ENCODE data around the gene APOA4. TPM values are rescaled to one million over a fixed set of nuclear protein-coding genes. Genes with fewer than 3 reads are reported as not detected.
A peak's percentile ranks its signal among the peaks of the same experiment; 100 is the strongest.

Gene APOA4
- total RNA-seq, 1 experiment from 2014 or later, result not detected

DNA sequence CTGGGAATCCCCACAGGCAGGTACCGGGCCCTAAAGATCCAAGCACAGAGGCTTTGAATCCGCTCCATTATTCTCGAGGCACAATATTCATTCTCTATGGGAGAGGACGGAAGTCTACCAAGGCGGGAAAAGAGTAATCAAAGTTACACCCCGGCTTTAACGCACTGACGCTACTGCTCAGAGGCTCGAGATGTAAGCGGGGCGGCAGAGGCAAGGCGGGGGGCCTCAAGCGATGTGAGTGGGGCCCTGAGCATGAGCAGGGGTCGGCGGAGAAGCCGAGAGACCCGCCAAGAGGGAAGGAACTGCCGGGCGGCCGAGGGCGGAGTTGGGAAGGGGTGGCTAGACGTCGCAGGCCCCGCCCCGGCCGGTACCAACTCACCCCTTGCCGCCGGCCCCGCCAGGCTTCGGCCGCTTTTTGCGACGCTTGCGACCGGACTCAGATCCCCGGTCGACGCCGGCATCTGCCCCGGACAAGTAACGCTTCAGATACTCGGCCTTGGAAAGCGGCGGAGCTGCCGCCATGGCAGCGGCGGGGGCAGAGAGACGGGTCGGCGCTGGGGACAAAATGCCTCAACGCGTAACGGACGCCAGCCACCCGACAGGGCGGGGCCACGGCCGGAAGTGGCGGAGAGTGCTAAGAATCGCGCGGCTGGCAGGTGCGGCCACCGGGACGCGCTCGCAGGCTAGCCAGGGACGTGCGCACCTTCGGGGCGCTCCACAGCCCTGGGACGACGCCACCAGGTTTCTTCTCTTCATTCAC lies 50.5 kb downstream of the APOA4 start, which contains the start of gene BUD13 (continued):
- TF ChIP-seq, protein P1, sequence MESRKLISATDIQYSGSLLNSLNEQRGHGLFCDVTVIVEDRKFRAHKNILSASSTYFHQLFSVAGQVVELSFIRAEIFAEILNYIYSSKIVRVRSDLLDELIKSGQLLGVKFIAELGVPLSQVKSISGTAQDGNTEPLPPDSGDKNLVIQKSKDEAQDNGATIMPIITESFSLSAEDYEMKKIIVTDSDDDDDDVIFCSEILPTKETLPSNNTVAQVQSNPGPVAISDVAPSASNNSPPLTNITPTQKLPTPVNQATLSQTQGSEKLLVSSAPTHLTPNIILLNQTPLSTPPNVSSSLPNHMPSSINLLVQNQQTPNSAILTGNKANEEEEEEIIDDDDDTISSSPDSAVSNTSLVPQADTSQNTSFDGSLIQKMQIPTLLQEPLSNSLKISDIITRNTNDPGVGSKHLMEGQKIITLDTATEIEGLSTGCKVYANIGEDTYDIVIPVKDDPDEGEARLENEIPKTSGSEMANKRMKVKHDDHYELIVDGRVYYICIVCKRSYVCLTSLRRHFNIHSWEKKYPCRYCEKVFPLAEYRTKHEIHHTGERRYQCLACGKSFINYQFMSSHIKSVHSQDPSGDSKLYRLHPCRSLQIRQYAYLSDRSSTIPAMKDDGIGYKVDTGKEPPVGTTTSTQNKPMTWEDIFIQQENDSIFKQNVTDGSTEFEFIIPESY (IDR thresholded peaks at IDR 0.05; ENCODE audit: extremely low read depth, insufficient replicate concordance, low read length), result peak; percentile 87
- TF ChIP-seq CBX3 (IDR thresholded peaks at IDR 0.05; ENCODE audit: low read depth), result peak; percentile 92

DNA sequence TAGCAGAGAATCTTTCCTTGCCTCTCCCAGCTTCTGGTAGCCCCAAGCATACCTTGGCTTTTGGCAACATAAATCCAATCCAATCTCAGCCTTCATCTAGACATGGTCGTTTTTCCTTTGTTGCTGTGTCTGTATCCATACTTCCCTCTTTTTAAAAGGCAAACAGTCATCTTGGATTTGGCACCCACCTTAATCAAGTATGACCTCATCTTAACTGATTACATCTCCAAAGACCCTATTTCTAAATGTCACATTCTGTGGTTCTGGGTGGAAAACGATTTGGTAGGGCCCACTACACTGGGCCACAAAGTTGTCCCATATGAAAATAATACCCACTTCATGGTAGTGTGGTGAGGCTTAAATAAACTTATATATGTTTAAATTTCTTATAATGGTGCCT lies 51.2 kb downstream of the APOA4 start:
- H3K27me3 ChIP-seq (ENCODE audit: insufficient read depth, low read length), result no peaks in the 10 kb centered on the region
- H3K79me2 ChIP-seq (ENCODE audit: insufficient read depth, low read length), result peaks cover 36% of the 10 kb centered on the region
- TSS peak; percentile 56 for BruUV-seq (replicated peaks)
- H3K27ac ChIP-seq (ENCODE audit: low read depth, low read length), result peak overlapping the region; percentile 91
- H2AFZ ChIP-seq (ENCODE audit: low read depth, low read length, poor library complexity, severe bottlenecking), result no peak overlapping the region
- no peak for TF ChIP-seq YY1 (IDR thresholded peaks at IDR 0.05; ENCODE audit: extremely low read depth, insufficient replicate concordance, low read depth, low read length)
- no peak for TF ChIP-seq TCF7L2 (IDR thresholded peaks at IDR 0.05; ENCODE audit: borderline replicate concordance, extremely low read depth, insufficient read depth, insufficient read length)
- TF ChIP-seq, protein P2, sequence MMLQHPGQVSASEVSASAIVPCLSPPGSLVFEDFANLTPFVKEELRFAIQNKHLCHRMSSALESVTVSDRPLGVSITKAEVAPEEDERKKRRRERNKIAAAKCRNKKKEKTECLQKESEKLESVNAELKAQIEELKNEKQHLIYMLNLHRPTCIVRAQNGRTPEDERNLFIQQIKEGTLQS (IDR thresholded peaks at IDR 0.05), result no peak
- TF ChIP-seq ZNF274 (IDR thresholded peaks at IDR 0.05; ENCODE audit: low read depth, low read length), result no peak
- TF ChIP-seq JUND (IDR thresholded peaks at IDR 0.05), result no peak
- TF ChIP-seq ZFX (IDR thresholded peaks at IDR 0.05), result no peak
- no peak for TF ChIP-seq CBX3 (IDR thresholded peaks at IDR 0.05; ENCODE audit: low read depth)
- TF ChIP-seq, protein P1 (IDR thresholded peaks at IDR 0.05; ENCODE audit: extremely low read depth, insufficient replicate concordance, low read length), result no peak
- TF ChIP-seq SIN3A (IDR thresholded peaks at IDR 0.05; ENCODE audit: low read depth), result no peak
- TF ChIP-seq SRF (IDR thresholded peaks at IDR 0.05; ENCODE audit: low read depth), result no peak
- TF ChIP-seq MAX (IDR thresholded peaks at IDR 0.05), result no peak
- intact Hi-C loops (cut with micrococcal nuclease), result no loop called here
- ATAC-seq (no peak), DNase-seq (ENCODE audit: low read depth, low spot score) (no peak)
- H3K9me3 ChIP-seq (ENCODE audit: control insufficient read depth in 1 of 2, insufficient read depth in 1 of 2, low read depth in 1 of 2, low read length in 2 of 2), result no peaks in the 10 kb centered on the region
- ChIA-PET CTCF (no interaction called here), RAD21 (ENCODE audit: low non-redundant PET in 1 of 2, low total read pairs in 2 of 2, uncharacterized antibody in 2 of 2, unreplicated experiment in 2 of 2) (no interaction called here), POLR2A (no interaction called here)
- H3K9ac ChIP-seq (ENCODE audit: low read length), result peak overlapping the region; percentile 82
- H4K20me1 ChIP-seq (ENCODE audit: insufficient read depth), result no peaks in the 10 kb centered on the region
- peaks cover 10 to 21% of the 10 kb centered on the region in 2 experiments; a peak in 3 of 4 replicates for H3K4me1 ChIP-seq (ENCODE audit: control insufficient read depth in 1 of 2, insufficient read depth in 2 of 2, low read length in 2 of 2)
- H3K4me2 ChIP-seq (ENCODE audit: low read length), result peak overlapping the region; percentile 83
- no peaks in the 10 kb centered on the region for H3K9me2 ChIP-seq (ENCODE audit: insufficient read depth)
- H3K4me3 ChIP-seq (replicated peaks in 1 of 2; ENCODE audit: low read depth in 1 of 2, low read length in 2 of 2), result peak overlapping the region; percentile 84 to 94
- H3K36me3 ChIP-seq (ENCODE audit: control insufficient read depth in 1 of 2, insufficient read depth in 2 of 2, low read length in 2 of 2), result peaks cover 8 to 17% of the 10 kb centered on the region in 2 experiments; a peak in 3 of 4 replicates
